ENCODE measurements around the gene IGF2BP2.

The IGF2BP2 gene

DNA sequence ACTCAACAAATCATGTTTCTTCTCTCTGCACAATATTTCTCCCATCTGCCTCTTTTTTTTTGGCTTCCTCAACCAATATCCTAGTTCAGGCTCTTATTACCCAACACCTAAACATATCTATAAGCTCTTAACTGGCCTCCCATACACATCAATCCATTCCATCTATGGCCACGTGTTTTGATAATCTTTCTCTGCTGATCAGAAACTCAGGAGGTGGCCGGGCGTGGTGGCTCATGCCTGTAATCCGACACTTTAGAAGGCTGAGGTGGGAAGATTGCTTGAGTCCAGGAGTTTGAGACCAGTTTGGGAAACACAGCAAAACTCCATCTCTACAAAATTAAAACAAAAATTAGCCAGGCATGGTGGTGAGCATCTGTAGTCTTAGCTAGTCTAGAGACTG is 68.4 kb downstream of the IGF2BP2 start:
- in situ Hi-C loops (cut with MboI; ENCODE audit: low pct_unique_long_range_greater_than_20kb, low sequenced_read_pairs, unreplicated experiment) = no loop called here
- TF ChIP-seq, protein P1, sequence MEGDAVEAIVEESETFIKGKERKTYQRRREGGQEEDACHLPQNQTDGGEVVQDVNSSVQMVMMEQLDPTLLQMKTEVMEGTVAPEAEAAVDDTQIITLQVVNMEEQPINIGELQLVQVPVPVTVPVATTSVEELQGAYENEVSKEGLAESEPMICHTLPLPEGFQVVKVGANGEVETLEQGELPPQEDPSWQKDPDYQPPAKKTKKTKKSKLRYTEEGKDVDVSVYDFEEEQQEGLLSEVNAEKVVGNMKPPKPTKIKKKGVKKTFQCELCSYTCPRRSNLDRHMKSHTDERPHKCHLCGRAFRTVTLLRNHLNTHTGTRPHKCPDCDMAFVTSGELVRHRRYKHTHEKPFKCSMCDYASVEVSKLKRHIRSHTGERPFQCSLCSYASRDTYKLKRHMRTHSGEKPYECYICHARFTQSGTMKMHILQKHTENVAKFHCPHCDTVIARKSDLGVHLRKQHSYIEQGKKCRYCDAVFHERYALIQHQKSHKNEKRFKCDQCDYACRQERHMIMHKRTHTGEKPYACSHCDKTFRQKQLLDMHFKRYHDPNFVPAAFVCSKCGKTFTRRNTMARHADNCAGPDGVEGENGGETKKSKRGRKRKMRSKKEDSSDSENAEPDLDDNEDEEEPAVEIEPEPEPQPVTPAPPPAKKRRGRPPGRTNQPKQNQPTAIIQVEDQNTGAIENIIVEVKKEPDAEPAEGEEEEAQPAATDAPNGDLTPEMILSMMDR (IDR thresholded peaks at IDR 0.05; ENCODE audit: extremely low read depth, insufficient read depth, missing control alignments) = no peak
- no peak for DNase-seq (ENCODE audit: low spot score)

DNA sequence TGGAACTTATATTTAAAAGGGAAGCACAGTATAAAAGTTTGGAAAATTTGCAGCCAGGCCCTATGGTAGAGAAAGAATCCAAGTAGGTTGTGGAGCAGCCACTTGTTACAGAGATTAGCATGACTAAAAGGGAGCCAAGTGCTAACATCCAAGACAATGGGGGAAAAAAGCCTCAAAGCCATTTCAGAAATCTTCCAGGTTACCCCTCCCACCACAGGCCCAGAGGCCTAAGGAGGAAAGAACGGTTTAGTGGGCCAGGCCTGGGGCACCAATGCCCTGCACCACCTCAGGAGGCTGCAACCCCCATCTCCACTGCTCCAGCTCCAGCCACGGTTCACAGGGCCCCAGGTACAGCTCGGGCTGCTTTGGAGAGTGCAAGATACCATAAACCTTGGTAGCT is 69.9 kb downstream of the IGF2BP2 start:
- in situ Hi-C loops (cut with MboI; ENCODE audit: low pct_unique_long_range_greater_than_20kb, low sequenced_read_pairs, unreplicated experiment) = no loop called here
- DNase-seq (ENCODE audit: low spot score) = no peak
- TF ChIP-seq, protein P1 (IDR thresholded peaks at IDR 0.05; ENCODE audit: extremely low read depth, insufficient read depth, missing control alignments) = no peak

DNA sequence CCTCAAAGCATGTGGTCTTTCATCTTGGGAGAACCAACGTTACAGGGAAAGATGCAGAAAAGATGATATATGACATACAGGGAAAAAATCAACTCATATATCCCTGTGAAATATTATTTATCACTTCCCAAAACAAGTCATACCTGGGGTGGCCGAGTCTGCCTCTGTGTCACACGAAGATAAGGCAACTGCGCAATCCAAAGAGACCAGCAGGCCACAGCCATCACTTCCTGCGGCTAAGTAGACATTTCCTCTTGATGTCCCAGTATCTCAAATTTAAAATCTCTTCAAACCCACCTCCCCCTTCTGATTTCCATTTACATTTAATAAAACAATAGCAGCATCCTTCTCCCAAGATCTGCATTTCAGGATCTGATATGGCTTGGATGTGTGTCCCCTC is 71.5 kb downstream of the IGF2BP2 start:
- in situ Hi-C loops (cut with MboI; ENCODE audit: low pct_unique_long_range_greater_than_20kb, low sequenced_read_pairs, unreplicated experiment) = no loop called here
- no peak for DNase-seq (ENCODE audit: low spot score)
- TF ChIP-seq, protein P1 (IDR thresholded peaks at IDR 0.05; ENCODE audit: extremely low read depth, insufficient read depth, missing control alignments) = no peak

DNA sequence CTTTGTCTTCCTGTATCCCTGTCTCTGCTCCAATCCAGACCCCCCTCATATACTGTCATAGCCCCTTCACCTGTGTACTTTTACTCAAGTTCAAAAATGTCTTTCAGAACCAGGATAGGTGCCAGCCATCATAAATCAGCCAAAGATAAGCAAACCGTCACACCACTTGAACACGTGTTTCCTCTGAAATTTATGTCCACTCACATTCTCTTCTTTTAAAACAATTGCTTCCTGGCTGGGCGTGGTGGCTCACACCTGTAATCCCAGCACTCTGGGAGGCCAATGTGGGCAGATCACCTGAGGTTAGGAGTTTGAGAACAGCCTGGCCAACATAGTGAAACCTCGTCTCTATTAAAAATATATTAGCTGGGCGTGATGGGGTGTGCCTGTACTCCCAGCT is 74.1 kb downstream of the IGF2BP2 start:
- in situ Hi-C loops (cut with MboI; ENCODE audit: low pct_unique_long_range_greater_than_20kb, low sequenced_read_pairs, unreplicated experiment) = no loop called here
- TF ChIP-seq, protein P1 (IDR thresholded peaks at IDR 0.05; ENCODE audit: extremely low read depth, insufficient read depth, missing control alignments) = no peak
- no peak for DNase-seq (ENCODE audit: low spot score)

DNA sequence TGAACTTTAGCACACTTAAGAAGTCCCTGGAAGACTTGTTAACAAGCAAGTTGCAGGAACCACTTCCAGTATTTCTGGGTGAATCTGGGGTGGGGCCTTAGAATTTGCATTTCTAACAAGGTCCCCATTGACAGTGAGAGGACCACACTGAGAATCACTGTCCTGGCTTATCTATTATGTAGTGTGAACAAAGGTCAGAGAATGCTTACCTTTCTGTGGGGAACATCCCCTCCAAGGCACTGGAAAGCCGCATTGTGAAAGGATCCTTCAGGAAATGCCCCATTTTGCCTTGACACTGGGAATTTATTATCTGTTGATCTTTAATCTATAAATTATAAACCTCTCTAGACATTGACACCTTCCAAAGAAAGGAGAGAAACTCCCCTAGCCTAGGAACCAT is 74.8 kb downstream of the IGF2BP2 start:
- in situ Hi-C loops (cut with MboI; ENCODE audit: low pct_unique_long_range_greater_than_20kb, low sequenced_read_pairs, unreplicated experiment) = no loop called here
- DNase-seq (ENCODE audit: low spot score) = no peak
- TF ChIP-seq, protein P1 (IDR thresholded peaks at IDR 0.05; ENCODE audit: extremely low read depth, insufficient read depth, missing control alignments) = no peak

DNA sequence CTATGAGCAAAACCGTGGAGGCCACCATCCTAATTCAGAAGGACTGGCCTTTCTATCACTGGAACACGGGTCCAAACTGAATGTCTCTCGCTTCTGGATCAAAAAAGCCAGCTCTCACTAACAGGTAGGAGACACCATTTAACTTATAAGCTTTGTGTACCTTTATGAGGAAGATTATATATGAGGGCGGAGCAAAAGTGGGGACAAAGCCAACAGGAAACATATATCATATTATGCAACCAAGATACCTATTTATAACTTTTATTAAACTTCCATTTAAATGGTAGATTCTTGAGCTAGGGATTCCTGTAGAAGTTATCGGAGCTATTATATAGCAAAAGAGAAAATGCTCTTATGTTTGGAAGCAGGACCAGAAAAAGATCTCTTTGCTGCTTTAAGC is 78.4 kb downstream of the IGF2BP2 start:
- DNase-seq (ENCODE audit: low spot score) = no peak
- in situ Hi-C loops (cut with MboI; ENCODE audit: low pct_unique_long_range_greater_than_20kb, low sequenced_read_pairs, unreplicated experiment) = no loop called here
- TF ChIP-seq, protein P1 (IDR thresholded peaks at IDR 0.05; ENCODE audit: extremely low read depth, insufficient read depth, missing control alignments) = no peak

All from GM13977 (cell line).